Stimulated activated CD8-positive, alpha-beta memory T cell treated with anti-CD3 and anti-CD28 coated beads, Interleukin-12 subunit alpha, Interleukin-12 subunit beta, amount 100 ng/mL, for 24 hours (primary cell): ENCODE measurements around the gene PRPF39.
"Not testable (repeated sequence)": the region's sequence is repeated elsewhere in the genome, so short reads cannot be mapped to it uniquely, and the experiment has no call there.

ENCODE experiments used
- DNase-seq: peaks from one replicate; pipeline ENCODE4 v3.0.0-alpha.2; 2020; ENCODE audit errors: extremely low read depth

Gene PRPF39

DNA sequence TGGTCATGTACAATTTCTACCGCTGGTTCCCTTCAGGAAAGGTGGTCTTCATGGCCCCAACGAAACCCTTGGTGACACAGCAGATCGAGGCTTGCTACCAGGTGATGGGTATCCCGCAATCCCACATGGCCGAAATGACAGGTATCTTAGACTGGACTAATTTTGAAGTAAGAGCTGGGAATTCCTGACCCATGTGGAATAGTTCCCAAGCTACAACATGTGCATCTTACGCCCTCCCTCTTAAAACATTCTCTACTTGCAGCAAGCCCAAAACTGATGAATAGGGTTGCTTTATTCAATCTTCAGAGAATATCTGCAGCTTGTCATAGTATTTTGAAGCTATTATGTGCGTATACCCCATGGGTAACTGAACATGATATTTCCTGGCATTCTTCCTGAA lies 52.5 kb downstream of the PRPF39 start:
- no peak for DNase-seq

DNA sequence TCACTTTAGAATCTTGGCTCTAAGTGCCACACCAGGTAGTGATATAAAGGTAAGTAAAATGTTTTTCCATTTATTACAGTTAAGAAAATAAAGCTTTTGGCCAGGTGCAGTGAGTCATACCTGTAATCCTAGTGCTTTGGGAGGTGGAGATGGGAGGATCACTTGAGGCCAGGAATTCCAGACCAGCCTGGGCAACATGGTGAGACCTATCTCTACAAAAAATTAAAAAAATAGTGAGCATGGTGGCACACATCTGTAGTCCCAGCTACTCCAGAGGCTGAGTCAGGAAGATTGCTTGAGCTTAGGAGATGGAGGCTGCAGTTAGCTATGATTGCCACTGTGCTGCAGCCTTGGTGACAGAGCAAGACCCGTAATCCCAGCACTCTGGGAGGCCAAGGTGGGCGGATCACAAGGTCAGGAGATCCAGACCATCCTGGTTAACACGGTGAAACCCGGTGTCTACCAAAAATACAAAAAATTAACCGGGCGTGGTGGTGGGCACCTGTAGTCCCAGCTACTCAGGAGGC lies 56.8 kb downstream of the PRPF39 start:
- no peak for DNase-seq

DNA sequence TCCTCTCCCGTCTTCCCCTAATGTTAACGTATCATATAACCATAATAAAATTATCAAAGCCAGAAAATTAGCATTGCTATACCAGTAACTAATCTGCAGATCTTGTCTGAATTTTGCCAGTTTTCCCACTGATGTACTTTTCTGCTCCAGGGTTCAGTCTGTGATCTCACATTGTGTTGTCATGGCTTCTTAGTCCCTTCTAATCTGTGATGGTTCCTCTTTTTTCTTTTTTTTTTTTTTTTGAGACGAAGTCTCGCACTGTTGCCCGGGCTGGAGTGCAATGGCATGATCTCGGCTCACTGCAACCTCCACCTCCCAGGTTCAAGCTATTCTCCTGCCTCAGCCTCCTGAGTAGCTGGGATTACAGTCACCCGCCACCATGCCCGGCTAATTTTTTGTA lies 58.2 kb downstream of the PRPF39 start:
- not testable (repeated sequence) for DNase-seq

DNA sequence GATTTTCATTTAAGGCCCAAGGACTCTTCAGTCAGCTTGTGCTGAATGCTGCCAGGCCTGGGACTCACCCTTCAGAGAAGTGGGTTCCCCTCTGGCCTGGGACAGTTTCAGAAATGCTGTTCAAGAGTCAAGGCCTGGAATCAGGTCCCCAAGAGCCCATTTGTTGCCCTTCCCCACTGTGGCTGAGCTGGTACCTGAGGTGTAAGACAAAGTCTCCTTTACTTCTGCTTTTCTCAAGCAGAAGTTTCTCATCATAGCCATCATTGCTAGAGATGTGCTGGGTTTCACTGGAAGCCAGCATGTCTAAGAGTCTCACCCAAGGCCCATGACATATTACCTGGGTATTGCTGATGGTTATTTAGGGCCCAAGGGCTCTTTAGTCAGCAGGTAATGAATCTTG lies 60.7 kb downstream of the PRPF39 start:
- DNase-seq, result no peak

DNA sequence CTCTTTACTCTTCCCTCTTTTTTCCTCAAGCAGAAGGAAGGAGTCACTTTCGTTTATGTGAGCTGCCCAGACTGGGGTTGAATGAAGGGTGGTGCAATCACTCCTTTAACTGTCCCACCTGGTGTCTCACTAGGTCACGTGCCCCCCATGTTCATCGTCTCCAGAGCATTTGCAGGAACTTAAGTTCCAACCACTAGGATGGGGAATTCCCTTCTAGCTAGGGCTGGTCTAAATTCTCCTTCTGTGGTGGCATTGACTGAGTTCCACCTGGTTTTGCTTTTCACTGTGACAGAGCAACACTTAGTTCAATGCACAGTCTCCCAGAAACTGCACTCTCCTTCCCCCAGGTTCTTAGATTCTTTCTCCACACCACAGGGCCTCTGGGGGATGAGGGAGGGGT lies 61.3 kb downstream of the PRPF39 start:
- DNase-seq, result no peak

DNA sequence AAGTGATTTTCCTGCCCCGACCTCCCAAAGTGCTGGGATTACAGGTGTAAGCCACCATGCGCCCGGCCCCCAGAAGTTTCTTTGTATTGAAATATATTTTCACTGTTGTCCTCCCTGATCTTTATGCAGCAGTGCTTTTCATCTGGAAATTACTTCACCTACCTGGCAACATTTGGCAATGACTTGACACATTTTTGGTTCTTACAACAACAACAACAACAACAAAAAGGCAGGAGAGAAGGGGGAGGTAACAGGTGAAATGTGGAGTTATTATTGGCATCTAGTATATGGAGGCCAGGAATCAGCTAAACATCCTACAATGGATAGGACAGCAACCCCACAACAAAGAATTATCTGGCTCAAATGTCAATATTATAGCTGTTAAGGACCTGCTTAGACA lies 65.7 kb downstream of the PRPF39 start:
- no peak for DNase-seq

DNA sequence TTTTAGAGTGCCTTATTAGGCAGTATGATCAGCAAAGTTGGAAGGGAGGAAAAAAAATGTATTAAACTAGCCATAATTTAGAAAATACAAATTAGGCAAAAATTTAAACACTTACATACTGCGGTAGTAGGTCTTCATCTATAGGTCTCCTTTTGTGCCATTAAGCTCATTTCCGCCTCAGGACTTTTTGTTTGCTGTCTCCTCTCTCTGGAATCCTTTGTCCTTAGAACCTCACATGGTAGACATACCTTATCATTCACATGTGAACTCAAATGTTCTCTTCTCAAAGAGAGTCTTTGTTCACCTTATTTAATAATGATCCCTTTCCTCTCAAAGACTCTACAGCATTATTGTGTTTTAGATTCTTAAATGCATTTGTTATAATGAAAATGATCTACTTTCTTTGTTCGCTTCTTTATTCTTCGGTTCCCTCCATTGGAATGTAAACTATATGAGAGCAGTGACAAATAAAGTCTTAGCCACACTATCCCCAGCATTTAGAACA lies 66.5 kb downstream of the PRPF39 start:
- no peak for DNase-seq

DNA sequence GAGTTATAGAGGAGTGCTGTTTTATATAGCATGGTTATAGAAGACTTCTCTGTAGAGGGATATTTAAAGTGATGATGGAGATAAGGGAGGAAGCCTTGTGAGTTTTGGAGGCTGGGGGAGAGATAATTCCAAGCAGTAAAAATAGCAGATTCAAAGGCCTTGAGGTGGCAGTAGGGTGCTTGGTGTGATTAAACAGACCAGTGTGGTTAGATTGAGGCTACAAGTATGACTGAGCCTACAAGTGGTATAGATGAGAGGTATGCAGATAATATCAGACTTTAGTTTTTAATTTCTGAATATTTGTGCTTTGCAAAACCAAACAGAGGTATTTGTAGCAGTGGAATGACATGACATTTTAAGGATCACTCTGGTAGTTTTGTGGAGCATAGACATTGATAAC lies 72.2 kb downstream of the PRPF39 start:
- DNase-seq, result no peak
